Islet precursor cell (in vitro differentiated cells): ENCODE data around the gene LRR1.
"Not testable (repeated sequence)": the region's sequence is repeated elsewhere in the genome, so short reads cannot be mapped to it uniquely, and the experiment has no call there.

ENCODE experiments used
- DNase-seq: peaks from one replicate; pipeline ENCODE4 v3.0.0-alpha.2; 2018

Gene LRR1

DNA sequence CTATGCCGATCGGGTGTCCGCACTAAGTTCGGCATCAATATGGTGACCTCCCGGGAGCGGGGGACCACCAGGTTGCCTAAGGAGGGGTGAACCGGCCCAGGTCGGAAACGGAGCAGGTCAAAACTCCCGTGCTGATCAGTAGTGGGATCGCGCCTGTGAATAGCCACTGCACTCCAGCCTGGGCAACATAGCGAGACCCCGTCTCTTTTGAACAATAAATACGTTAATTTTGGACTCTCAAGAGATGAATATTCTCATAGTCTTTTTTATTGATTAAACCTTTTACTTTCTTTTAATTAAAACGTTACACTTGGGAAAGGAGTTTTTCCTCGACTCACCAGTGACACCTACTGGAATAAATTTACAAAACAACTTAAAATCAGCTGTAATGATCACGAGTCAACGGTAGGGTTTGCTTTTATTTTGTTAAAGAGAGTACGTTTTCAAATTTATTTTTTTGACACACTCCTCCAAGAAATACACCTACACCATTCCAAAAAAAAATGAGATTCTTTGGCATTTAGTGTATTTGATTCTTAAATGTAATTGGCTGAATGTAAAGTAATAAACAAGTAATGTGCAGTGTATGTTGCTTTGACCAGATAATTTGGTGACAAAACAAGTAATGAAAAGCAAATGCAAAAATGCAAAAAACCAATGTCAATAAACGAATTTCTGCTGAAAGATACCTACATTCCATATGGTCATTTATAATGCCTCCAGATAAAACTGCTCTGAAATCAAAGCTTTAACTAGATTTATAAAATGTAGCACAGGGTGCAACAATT is 11.9 kb upstream of the LRR1 start:
- peak; percentile 56 for DNase-seq

DNA sequence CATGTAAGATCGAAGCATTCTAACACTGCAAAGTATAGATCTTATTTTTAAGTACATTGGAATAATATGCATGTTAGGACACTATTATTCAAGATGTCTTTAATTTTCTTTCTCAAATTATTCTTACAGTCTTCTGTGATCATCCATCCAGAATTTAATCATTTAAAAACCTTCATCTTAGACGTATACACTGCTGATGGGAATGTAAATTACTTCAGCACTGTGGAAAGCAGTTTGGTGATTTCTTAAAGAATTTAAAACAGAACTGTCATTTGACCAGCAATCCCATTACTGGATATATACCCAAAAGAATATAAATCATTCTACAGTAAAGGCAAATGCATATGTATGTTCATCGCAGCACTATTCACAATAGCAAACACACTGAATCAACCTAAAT is 9.4 kb upstream of the LRR1 start:
- DNase-seq = no peak

DNA sequence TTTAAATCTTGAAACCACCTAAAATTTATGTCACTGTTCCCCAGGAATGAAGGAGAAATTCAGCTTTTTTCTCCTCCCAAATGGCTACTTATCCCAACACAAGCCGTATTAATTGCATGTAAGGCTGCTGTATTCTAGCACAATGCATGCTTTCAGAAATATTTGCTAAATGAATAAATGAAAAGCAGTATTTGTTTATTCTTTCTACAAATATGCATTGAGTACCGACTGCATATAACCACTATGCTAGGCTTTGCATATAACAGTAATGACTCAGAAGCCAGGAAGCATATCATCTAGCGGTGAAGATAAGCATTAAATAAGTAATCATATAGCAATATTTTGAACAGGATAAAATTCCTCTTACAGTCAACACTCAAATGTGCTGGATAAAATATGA is 5.7 kb upstream of the LRR1 start:
- no peak for DNase-seq

DNA sequence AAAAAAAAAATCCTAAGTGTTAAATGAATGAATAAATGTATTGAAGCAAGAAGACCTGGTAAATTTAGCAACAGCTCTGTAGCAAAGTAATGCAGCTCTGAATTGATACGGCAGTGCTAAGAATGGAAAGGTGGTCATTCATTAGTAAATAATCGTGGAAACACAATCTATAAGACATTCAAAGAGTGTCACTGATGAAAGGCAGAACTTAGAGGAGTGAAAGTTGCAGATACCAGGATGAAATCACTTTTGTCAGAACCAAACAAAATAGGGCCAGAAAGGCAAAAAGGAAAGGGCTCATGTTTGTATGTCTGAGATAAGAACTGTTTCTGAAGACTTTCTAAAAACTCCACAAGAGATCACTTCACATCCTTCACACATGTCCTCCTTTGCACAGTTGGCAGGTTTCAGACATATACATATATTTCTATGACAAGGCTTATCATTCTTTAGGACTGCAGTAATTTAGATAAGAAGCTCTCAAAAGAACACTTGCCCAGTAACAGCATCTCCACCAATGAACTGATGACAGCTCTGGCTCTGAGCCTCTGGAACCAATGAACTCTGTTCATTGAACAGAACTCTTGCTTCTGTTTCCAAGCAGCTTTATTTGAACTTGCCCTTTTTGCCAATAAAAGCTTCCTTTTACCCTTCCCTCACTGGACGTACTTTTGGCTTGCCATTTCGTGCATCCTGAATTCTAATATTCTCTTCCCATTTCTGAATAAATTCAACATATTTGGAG is 4.2 kb upstream of the LRR1 start:
- no peak for DNase-seq

DNA sequence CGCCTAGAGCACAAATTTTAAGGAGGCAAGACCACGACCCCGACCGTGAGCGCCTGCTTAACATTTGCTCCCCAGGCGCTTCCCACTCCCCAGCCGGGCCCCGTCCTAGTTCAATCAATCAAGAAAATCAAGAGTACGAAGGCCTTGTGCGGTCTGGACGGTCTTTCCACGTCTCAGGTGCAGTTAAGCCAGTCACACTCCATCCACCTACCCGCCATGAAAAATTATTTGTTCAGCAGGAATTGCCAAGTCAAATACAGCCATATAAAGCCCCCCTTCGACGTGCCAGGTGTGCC is 603 bp upstream of the LRR1 start:
- no peak for DNase-seq

DNA sequence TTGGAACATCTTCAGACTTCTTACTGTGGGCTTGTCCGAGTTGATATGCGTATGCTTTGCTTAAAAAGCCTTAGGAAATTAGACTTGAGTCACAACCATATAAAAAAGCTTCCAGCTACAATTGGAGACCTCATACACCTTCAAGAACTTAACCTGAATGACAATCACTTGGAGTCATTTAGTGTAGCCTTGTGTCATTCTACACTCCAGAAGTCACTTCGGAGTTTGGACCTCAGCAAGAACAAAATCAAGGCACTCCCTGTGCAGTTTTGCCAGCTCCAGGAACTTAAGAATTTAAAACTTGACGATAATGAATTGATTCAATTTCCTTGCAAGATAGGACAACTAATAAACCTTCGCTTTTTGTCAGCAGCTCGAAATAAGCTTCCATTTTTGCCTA is 8.8 kb downstream of the LRR1 start:
- DNase-seq = no peak

DNA sequence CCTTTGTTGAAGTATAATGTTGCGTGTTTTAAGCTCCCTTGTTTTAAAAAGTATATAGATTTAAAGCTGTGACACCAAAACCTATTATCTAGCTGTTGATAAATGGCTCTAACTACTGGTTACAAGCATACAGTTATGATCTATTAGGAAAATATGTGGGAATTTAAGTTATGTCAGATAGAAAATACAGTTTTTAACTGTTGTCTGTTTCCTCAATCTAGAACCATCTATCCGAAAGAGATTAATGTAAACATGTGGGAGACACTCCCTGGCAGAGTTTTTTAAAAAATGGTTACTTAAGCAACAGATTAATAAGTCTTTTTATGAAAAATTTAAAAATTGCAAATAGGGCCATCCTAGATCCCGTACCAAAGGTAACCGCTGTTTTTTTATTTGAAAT is 13.5 kb downstream of the LRR1 start:
- DNase-seq = no peak

DNA sequence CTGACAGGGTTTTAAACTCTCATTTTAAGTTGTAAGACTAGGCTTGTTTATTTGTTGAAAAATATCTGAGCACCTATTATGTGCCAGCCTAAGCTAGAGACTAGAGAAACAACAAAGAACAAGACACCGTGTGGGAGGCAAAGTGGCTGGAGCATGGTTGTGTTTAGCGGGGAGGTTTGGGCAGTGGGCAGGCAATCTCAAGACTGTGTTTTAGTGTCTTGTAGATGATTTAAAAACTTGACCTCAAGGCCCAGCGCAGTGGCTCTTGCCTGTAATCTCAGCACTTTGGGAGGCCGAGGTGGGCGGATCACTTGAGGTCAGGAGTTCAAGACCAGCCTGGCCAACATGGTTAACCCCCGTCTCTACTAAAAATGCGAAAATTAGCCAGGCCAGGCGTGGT is 13.9 kb downstream of the LRR1 start:
- no peak for DNase-seq

DNA sequence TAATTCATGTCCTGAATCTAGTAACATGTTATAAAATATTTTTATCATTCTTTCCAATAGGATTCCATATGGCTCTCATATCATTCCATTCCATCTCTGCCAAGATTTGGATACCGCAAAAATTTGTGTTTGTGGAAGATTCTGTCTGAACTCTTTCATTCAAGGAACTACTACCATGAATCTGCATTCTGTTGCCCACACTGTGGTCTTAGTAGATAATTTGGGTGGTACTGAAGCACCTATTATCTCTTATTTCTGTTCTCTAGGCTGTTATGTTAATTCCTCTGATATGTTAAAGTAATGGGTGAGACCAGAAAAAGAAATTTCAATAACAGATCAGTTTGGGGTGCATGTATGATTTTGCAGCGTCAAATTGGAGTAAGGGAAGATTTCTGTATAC is 15.5 kb downstream of the LRR1 start:
- DNase-seq = no peak

DNA sequence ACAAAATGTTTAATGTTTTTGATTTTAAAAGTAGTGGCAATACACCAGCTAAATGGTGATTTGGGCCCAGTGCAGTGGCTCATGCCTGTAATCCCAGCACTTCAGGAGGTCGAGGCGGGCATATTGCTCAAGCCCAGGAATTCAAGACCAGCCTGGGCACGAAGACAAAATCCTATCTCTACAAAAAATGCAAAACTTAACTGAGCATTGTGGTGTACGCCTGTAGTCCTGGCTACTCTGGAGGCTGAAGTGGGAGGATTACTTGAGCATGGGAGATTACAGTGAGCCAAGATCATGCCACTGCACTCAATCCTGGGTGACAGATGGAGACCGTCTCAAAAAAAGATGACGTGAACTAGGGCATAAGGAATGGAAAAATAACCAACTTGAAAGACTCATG is 17.0 kb downstream of the LRR1 start:
- no peak for DNase-seq

DNA sequence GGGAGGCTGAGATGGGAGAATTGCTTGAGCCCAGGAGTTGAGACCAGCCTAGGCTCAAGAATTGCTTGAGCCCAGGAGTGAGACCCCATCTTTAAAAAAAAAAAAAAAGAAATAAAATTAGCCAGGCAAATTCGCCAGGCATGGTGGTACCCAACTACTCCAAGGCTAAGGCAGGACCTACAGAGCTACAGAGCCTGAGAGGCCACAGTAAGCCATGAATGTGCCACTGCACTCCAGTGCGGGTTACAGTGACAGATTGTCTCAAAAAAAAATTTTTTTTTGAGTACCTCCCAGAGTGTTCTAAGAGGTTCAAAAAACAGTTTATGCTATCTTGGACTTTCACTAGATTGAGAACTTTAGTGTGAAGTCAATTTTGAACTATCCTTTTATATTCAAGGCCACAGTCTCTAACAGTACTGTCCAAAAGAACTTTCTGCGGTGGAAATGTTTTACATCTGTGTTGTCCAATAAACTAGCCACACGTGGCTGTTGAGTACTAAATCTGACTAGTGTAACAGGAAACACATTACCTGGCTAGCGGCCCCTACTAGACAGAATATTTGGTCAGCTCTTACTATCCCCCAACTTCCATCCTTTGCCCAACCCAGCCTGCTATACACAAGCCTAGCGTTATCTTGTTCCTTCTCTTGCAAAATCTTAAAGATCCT is 19.2 kb downstream of the LRR1 start:
- DNase-seq = no peak

DNA sequence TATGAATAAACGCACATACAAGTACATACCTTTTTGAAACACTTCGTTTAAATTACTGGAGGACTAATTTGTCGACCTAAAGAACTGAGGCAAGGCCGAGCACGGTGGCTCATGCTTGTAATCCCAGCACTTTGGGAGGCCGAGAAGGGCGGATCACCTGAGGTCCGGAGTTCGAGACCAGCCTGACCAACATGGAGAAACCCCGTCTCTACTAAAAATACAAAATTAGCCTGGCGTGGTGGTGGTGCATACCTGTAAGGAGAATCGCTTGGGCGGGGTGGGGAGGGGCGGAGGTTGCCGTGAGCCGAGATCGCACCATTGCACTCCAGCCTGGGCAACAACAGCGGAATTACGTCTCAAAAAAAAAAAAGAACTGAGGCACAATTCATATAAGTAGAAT is 20.5 kb downstream of the LRR1 start:
- not testable (repeated sequence) for DNase-seq

DNA sequence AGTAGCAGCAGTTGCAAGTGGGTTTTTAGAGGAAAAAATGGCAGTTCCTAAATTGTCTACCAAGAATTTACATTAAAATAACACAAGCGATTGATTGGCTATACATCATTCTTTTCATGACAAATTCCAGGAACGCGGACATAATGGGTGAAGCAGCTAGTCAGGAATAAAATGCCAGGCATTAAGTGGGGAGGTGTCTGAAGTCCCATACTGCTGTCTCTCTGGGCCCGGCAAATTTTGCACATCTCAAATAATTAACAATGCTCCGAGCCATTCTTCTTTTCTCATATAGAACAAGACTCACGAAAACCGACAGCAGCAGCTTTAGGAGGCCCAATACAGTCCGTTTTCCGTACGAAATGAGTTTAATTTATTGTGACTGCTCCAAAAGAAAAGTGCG is 21.0 kb downstream of the LRR1 start:
- DNase-seq = no peak

DNA sequence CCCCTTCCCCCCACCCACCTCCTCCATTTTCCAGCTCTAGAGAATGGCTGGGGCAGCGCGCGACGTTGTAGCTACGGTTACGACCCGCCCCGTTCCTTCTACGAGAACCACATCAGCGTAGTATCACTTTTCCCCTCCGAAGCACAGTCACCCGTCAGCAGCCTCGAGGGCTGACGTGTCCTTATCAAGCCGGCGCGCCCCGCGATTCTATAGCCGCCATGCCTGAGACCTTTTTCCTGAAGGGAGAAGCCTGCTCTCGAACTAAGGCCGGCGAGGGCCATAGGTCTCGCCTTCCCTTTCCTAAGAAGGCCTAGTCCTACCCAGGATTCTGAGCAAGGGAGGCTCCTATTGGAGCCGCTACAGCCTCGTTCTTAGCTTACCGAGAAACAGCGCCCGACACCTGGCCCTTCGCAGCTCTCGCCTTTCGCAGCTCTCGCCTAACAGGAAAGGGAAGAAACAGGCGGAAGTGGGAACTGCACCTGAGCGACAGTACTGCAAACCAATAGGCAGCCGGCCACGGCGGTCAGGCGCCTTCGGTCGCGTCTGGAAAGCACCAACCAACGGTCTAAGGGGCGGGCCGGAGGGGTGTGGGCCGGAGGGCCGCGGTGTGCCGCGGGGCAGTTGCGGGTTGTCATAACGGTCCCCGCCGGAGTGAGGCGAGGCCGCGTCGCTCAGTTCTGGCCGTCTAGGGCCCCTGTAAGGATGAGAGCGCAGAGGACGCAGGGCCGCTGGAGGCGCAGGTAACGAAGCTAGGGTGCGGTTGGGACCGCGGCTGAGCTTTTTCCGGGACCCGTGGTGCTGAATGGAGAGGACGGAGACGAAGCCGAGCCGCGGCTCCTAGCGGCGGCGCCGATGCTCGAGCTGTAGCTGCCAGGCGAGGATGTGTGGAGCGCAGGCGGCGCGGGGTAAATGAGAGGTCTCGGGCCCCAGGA is 21.7 kb downstream of the LRR1 start, which contains the start of the genes MGAT2 and RPL36AL:
TSS of gene MGAT2 (plus strand) at position 618 of the 932 bp plus-strand sequence. CDS start 470 bp downstream, outside the sequence.
TSS of gene RPL36AL (minus strand) at position 445 of the 932 bp plus-strand sequence. CDS start 1,522 bp downstream, outside the sequence.
- DNase-seq = peak; percentile 99

DNA sequence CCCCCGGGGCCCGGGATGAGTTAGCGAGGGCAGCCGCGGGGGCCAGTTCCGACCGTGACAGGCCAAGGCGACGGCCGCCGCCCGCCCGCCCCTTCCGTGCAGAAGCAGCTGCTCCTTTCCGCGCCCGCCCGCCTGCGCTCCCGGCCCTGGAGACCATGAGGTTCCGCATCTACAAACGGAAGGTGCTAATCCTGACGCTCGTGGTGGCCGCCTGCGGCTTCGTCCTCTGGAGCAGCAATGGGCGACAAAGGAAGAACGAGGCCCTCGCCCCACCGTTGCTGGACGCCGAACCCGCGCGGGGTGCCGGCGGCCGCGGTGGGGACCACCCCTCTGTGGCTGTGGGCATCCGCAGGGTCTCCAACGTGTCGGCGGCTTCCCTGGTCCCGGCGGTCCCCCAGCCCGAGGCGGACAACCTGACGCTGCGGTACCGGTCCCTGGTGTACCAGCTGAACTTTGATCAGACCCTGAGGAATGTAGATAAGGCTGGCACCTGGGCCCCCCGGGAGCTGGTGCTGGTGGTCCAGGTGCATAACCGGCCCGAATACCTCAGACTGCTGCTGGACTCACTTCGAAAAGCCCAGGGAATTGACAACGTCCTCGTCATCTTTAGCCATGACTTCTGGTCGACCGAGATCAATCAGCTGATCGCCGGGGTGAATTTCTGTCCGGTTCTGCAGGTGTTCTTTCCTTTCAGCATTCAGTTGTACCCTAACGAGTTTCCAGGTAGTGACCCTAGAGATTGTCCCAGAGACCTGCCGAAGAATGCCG is 22.6 kb downstream of the LRR1 start:
- DNase-seq = peak; percentile 83

DNA sequence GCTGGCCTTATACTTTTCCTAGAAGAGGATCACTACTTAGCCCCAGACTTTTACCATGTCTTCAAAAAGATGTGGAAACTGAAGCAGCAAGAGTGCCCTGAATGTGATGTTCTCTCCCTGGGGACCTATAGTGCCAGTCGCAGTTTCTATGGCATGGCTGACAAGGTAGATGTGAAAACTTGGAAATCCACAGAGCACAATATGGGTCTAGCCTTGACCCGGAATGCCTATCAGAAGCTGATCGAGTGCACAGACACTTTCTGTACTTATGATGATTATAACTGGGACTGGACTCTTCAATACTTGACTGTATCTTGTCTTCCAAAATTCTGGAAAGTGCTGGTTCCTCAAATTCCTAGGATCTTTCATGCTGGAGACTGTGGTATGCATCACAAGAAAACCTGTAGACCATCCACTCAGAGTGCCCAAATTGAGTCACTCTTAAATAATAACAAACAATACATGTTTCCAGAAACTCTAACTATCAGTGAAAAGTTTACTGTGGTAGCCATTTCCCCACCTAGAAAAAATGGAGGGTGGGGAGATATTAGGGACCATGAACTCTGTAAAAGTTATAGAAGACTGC is 23.4 kb downstream of the LRR1 start:
- no peak for DNase-seq

DNA sequence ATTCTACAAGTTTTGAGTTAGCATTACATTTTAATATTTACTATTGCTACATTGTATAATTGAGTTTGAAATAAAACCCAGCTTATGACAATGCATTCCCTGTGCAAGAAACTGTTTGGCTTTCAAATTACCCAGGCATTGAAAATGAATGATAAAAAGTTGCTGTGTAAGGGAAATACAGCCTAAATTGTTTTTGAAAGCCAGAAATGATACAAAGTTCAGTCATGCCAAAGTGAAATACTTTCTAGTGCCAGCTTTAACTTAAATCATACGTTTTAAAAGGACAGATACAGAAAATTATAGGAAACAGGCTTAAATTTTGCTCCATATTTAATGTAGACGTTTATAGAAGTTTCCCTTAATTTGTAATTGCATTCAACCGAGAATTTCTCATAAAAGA is 24.6 kb downstream of the LRR1 start:
- DNase-seq = no peak

DNA sequence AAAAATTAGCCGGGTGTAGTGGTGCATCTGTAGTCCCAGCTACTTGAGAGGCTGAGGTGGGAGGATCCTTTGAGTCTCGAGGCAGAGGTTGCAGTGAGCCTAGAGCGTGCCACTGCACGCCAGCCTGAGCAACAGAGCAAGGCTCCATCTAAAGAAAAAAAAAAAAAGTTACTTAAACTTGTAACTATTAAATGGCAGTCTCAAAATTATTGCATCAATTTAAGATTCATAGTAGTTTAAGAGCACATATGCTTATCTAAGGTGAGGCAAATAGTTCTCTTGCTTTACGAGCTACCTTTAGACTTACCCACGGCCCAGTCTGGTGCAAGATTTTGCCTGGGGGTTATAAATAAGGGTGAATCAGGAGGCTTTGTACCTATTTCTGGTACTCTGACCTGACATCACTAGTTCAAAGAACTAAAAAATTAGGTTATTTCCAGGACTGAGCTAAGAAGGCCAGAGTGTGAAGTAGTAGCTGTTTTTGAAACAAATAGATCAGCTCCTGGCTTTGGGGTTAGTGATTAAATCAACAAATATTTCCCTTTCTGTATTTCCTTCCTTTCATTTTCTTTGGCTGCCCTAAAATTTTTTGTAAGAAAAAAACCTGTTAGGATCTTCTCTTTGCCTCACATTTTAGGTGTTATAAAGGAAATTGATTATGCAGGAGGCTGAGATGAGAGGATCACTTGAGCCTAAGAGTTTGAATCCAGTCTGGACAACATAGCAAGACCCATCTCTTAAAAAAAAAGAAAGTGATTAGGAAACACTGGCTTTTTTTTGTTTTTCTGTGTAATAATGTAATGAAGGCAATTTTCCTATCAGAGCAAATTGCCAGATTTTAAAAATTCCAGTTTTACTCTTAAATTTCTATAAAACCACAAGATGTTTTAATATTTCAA is 25.4 kb downstream of the LRR1 start:
- no peak for DNase-seq

DNA sequence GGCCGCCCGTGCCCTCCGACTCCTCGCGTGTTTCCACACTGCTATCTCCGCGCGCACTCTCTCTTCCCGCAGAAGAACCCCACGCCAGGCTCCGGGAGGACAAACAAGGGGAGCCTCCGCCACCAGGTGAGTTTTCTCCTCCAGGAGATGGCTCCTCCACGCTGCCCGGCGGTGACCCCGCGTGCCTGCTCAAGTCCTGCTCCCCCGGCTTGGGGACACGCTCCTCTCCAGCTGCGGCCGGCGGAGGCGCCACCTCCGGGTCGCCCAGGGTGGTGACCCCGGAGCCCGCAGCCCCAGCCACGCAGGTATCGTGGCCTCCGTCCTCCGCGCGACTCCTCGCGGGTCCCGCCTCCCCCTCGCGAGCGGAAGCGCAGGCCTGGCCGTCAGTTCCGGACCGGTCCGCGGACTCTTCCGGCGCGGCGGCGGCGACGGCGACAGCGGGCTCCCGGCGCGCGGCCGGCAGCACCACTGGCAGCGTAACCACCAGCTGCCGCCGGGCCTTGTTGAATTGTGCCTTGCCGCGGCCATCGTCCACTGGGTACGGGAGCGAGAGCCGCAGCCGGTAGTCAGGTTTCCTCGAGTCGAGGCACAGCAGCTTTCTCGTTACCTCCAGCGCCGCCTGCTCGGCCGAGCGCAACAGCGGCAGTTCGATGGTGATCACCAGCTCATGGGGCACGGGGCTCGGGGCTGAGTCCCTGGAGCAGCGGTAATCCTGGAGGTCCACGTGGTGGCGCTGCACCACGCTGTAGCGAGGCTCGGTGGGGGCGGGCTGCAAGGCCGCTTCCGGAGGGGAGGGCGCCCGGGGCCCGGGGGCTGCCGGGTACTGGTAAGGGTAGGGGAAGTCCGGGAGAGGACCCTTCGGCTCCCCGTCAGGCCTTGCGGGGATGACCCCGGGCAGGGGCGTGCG is 35.2 kb downstream of the LRR1 start:
- DNase-seq = peak; percentile 98
